ENCODE measurements around the gene CHD6.

GRCh38 chr20:41533537-41534136 is 84.5 kb downstream of the CHD6 start:
- TF ChIP-seq POLR2A (IDR thresholded peaks at IDR 0.05; ENCODE audit: low read length) (no peak), GATA1 (IDR thresholded peaks at IDR 0.05; ENCODE audit: low read depth, low read length) (no peak)

All from erythroblast (primary cell).